ENCODE data around the gene PDE4B. TPM values are rescaled to one million over a fixed set of nuclear protein-coding genes. Genes with fewer than 3 reads are reported as not detected.

Gene PDE4B
- total RNA-seq, 4 donors from 2014 or later = 5.2 to 16.6 (median 9.6) TPM

GRCh38 chr1:66300972-66301451 is 508.3 kb downstream of the PDE4B start:
- TF ChIP-seq EP300 (IDR thresholded peaks at IDR 0.05) (peak in 1 of 2 donors; percentile 6), CTCF (IDR thresholded peaks at IDR 0.05) (no peak)
- peaks cover 0 to 38% (median 11%) of the 10 kb centered on the region in 4 donors for H3K4me1 ChIP-seq
- peak overlapping the region; percentile 51 to 84 (median 75) for H3K27ac ChIP-seq
- H3K36me3 ChIP-seq = no peaks in the 10 kb centered on the region
- 20 to 24% methylated on average over 4 of the region's 4 CpGs for WGBS, 2 donors
- no peaks in the 10 kb centered on the region for H3K9me3 ChIP-seq
- peak in 1 of 2 donors; percentile 12 for DNase-seq (ENCODE audit: low spot score in 2 of 2)
- H3K4me3 ChIP-seq = peak overlapping the region in 2 of 4 donors; percentile 19 to 21
- H3K27me3 ChIP-seq = no peaks in the 10 kb centered on the region

DNA sequence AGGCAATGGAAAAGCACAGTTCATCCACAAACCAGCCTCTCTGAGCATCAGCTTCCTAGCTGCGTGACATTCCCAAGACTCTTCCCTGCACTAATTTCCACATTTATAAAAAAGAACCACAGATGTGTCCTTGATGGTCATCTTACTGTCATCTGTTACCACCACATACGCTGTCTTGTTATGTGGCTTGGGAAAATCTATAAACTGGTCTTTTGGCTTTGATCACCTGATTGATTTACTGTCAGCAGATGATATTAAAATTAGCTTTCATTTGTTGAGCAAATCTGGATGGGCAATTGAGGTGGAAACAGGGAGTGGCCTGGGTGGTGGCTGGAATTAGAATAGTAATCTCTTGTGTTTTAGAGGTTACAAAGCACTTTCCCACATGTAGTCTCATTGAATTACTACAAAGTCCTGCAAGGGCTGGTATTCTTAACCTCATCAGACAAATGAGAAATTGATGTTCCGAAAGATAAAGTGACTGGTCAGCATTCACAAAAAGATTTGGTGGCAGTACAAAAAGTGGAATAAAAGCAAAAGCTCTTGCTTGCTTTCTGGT is 509.6 kb downstream of the PDE4B start:
- Histone ChIP-seq H3K9me3 (no peaks in the 10 kb centered on the region), H3K4me3 (no peak overlapping the region), H3K27me3 (no peaks in the 10 kb centered on the region), H3K36me3 (no peaks in the 10 kb centered on the region), H3K4me1 (peaks cover 0 to 25% (median 8%) of the 10 kb centered on the region in 4 donors), H3K27ac (no peak overlapping the region)
- DNase-seq (ENCODE audit: low spot score in 2 of 2) = no peak
- TF ChIP-seq CTCF (IDR thresholded peaks at IDR 0.05) (no peak), EP300 (IDR thresholded peaks at IDR 0.05) (no peak), POLR2A (IDR thresholded peaks at IDR 0.05) (no peak)
- WGBS, 2 donors = 91 to 97% methylated on average over 3 of the region's 3 CpGs

- Histone ChIP-seq H3K36me3 (no peaks in the 10 kb centered on the region), H3K9me3 (no peaks in the 10 kb centered on the region), H3K27ac (no peak overlapping the region), H3K4me1 (peaks cover 0 to 25% (median 8%) of the 10 kb centered on the region in 4 donors), H3K27me3 (no peaks in the 10 kb centered on the region), H3K4me3 (no peak overlapping the region)
- WGBS, 2 donors = 79 to 83% methylated on average over 1 of the region's 1 CpG
- no peak for DNase-seq (ENCODE audit: low spot score in 2 of 2)
- no peak for TF ChIP-seq EP300 (IDR thresholded peaks at IDR 0.05)
- TF ChIP-seq POLR2A (IDR thresholded peaks at IDR 0.05) = no peak
- TF ChIP-seq CTCF (IDR thresholded peaks at IDR 0.05) = no peak
These were observed 510.1 kb downstream of the PDE4B start for GRCh38 chr1:66302815-66303214.

DNA sequence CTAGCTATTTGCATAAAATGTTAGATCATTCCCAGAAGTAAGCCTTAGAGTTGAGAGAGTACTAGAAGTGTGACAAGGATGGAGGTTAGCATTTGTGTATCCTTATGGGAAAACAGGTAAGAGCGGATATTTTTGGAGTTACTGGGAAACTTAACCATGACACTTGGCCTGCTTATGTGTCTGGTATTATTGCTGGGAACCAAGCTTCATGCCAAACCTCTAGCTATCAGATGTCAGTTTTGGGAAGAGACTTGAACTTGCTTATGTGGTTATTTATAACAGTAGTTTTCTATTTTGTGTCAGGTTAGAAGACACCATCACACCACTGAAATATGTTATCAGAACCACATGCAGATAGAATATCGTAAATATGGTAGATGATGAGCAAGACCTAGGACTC is 511.0 kb downstream of the PDE4B start:
- Histone ChIP-seq H3K36me3 (no peaks in the 10 kb centered on the region), H3K4me1 (peaks cover 0 to 25% (median 8%) of the 10 kb centered on the region in 4 donors), H3K4me3 (no peak overlapping the region), H3K9me3 (no peaks in the 10 kb centered on the region), H3K27me3 (no peaks in the 10 kb centered on the region), H3K27ac (no peak overlapping the region)
- 96 to 100% methylated on average over 2 of the region's 2 CpGs for WGBS, 2 donors
- DNase-seq (ENCODE audit: low spot score in 2 of 2) = no peak
- TF ChIP-seq CTCF (IDR thresholded peaks at IDR 0.05) (no peak), EP300 (IDR thresholded peaks at IDR 0.05) (no peak), POLR2A (IDR thresholded peaks at IDR 0.05) (no peak)

- WGBS, 2 donors = 90 to 94% methylated on average over 2 of the region's 2 CpGs
- no peaks in the 10 kb centered on the region for H3K9me3 ChIP-seq
- no peak overlapping the region for H3K4me3 ChIP-seq
- no peaks in the 10 kb centered on the region for H3K36me3 ChIP-seq
- no peak for DNase-seq (ENCODE audit: low spot score in 2 of 2)
- no peaks in the 10 kb centered on the region for H3K27me3 ChIP-seq
- H3K27ac ChIP-seq = no peak overlapping the region
- H3K4me1 ChIP-seq = peaks cover 0 to 25% (median 8%) of the 10 kb centered on the region in 4 donors
- TF ChIP-seq EP300 (IDR thresholded peaks at IDR 0.05) = no peak
- TF ChIP-seq CTCF (IDR thresholded peaks at IDR 0.05) = no peak
- no peak for TF ChIP-seq POLR2A (IDR thresholded peaks at IDR 0.05)
These were observed 511.4 kb downstream of the PDE4B start for GRCh38 chr1:66304128-66304527.
